Measurements from ENCODE around the gene DNAJC5.

DNA sequence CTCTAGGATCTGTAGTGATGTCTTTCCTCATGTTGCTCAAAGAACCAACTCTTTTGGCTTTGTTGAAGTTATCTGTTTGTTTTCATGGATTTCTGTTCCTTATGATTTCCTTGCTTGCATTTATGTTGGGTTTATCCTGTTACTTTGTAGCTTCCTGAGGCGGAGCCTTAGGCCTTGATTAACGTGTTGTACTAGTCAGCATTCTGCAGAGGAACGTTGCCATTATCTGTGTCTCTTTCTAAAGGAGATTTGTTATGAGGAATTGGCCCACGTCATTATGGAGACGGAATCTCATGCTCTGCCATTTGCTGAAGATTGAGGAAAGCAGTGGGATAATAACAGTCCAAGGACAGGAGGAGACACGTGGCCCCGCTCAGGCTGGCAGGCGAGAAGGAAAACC lies 31.4 kb downstream of the DNAJC5 start:
- TF ChIP-seq, protein P1, sequence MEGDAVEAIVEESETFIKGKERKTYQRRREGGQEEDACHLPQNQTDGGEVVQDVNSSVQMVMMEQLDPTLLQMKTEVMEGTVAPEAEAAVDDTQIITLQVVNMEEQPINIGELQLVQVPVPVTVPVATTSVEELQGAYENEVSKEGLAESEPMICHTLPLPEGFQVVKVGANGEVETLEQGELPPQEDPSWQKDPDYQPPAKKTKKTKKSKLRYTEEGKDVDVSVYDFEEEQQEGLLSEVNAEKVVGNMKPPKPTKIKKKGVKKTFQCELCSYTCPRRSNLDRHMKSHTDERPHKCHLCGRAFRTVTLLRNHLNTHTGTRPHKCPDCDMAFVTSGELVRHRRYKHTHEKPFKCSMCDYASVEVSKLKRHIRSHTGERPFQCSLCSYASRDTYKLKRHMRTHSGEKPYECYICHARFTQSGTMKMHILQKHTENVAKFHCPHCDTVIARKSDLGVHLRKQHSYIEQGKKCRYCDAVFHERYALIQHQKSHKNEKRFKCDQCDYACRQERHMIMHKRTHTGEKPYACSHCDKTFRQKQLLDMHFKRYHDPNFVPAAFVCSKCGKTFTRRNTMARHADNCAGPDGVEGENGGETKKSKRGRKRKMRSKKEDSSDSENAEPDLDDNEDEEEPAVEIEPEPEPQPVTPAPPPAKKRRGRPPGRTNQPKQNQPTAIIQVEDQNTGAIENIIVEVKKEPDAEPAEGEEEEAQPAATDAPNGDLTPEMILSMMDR (conservative IDR thresholded peaks at IDR 0.05 in 1 of 2, IDR thresholded peaks at IDR 0.05 in 1 of 2; ENCODE audit: extremely low read depth in 1 of 2, insufficient read depth in 1 of 2, low read depth in 1 of 2, low read length in 2 of 2), result no peak
- TF ChIP-seq EZH2 (IDR thresholded peaks at IDR 0.05; ENCODE audit: borderline replicate concordance, low read length), result no peak

Data from mammary epithelial cell (primary cell).